ENCODE data around the gene MCAT.

MCAT gene

DNA sequence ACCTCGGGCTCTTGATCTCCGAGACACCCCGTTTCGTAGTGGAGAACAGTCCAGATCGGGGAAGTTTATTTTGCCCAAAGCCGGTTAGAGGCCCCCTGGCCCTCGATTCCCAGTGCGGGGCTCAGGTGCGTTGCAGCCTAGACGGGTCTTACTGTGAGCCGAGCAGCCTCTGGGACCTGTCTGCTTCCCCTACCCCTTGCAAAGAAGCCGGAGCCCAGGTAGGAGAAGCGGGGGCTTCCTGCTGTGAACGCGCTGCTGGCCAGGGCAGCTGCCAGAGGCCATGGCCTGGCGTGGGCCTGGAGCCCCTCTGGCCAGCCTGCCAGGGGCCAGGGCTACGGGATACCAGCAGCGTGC is 8.8 kb upstream of the MCAT start:
- H3K4me3 ChIP-seq (replicated peaks; ENCODE audit: insufficient read depth, low read length) = peak overlapping the region; percentile 93
- TF ChIP-seq, protein P1, sequence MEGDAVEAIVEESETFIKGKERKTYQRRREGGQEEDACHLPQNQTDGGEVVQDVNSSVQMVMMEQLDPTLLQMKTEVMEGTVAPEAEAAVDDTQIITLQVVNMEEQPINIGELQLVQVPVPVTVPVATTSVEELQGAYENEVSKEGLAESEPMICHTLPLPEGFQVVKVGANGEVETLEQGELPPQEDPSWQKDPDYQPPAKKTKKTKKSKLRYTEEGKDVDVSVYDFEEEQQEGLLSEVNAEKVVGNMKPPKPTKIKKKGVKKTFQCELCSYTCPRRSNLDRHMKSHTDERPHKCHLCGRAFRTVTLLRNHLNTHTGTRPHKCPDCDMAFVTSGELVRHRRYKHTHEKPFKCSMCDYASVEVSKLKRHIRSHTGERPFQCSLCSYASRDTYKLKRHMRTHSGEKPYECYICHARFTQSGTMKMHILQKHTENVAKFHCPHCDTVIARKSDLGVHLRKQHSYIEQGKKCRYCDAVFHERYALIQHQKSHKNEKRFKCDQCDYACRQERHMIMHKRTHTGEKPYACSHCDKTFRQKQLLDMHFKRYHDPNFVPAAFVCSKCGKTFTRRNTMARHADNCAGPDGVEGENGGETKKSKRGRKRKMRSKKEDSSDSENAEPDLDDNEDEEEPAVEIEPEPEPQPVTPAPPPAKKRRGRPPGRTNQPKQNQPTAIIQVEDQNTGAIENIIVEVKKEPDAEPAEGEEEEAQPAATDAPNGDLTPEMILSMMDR (IDR thresholded peaks at IDR 0.05; ENCODE audit: insufficient read depth, low read length) = no peak
- TF ChIP-seq POLR2AphosphoS5 (IDR thresholded peaks at IDR 0.05; ENCODE audit: low read depth) = no peak
- no peak for TF ChIP-seq SPI1 (IDR thresholded peaks at IDR 0.05; ENCODE audit: borderline replicate concordance, low read depth)
- no peak for TF ChIP-seq GABPA (IDR thresholded peaks at IDR 0.05; ENCODE audit: low read depth)
- TF ChIP-seq, protein P2, sequence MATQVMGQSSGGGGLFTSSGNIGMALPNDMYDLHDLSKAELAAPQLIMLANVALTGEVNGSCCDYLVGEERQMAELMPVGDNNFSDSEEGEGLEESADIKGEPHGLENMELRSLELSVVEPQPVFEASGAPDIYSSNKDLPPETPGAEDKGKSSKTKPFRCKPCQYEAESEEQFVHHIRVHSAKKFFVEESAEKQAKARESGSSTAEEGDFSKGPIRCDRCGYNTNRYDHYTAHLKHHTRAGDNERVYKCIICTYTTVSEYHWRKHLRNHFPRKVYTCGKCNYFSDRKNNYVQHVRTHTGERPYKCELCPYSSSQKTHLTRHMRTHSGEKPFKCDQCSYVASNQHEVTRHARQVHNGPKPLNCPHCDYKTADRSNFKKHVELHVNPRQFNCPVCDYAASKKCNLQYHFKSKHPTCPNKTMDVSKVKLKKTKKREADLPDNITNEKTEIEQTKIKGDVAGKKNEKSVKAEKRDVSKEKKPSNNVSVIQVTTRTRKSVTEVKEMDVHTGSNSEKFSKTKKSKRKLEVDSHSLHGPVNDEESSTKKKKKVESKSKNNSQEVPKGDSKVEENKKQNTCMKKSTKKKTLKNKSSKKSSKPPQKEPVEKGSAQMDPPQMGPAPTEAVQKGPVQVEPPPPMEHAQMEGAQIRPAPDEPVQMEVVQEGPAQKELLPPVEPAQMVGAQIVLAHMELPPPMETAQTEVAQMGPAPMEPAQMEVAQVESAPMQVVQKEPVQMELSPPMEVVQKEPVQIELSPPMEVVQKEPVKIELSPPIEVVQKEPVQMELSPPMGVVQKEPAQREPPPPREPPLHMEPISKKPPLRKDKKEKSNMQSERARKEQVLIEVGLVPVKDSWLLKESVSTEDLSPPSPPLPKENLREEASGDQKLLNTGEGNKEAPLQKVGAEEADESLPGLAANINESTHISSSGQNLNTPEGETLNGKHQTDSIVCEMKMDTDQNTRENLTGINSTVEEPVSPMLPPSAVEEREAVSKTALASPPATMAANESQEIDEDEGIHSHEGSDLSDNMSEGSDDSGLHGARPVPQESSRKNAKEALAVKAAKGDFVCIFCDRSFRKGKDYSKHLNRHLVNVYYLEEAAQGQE (IDR thresholded peaks at IDR 0.05; ENCODE audit: insufficient replicate concordance, low read depth) = no peak
- H3K27me3 ChIP-seq (ENCODE audit: insufficient read depth, poor library complexity, severe bottlenecking) = no peaks in the 10 kb centered on the region
- H3K27ac ChIP-seq (replicated peaks) = peak overlapping the region; percentile 91
- peak in 1 of 2 experiments; percentile 12 for DNase-seq (ENCODE audit: low read depth in 1 of 2, low spot score in 1 of 2)

DNA sequence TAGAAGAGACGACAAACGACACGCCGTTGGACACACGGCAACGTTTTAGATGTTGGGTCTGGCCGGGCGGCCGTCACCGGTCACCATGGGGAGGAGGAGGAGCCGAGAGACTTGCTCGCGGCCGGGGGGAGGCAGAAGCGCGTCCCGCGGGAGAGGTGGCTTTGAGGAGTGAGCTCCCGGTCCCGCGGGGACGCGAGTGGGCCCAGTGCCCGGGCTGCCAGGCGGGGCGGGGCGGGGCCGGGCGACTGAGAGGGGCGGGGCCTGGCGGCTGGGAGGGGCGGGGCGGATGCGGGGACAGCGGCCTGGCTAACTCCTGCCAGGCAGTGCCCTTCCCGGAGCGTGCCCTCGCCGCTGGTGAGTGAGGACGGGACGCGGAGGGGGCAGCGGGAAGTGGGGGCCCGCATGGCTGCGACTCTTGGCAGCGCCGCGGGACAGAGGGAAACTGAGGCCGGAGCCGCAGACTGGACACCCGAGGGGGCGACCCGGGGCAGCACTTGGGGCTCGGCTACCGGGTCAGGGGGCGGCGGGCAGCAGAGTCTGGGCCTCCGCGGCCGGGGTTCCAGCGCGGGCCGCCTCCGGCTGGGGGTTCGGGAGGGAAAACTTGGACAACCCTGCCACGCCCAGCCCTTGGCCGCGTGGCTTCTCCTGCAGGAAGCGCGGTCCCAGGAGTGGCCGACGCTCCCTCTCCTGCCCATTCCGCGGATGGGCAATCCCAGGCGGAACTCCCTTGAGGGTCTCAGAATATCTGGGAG is 8.2 kb upstream of the MCAT start, which contains the start of gene TSPO:
Gene TSPO (plus strand): TSS at position 309 of the 752 bp plus-strand sequence. CDS start 7,680 bp downstream, outside the sequence.
- peak; percentile 49 to 79 for DNase-seq (ENCODE audit: low read depth in 1 of 2, low spot score in 1 of 2)
- H3K27ac ChIP-seq (replicated peaks) = peak within 1 kb of the TSS; percentile 91
- H3K4me3 ChIP-seq (replicated peaks; ENCODE audit: insufficient read depth, low read length) = peak within 1 kb of the TSS; percentile 93
- TF ChIP-seq, protein P1 (IDR thresholded peaks at IDR 0.05; ENCODE audit: insufficient read depth, low read length) = no peak
- no peak; the same call in 1 of the 2 replicates for TF ChIP-seq POLR2AphosphoS5 (IDR thresholded peaks at IDR 0.05; ENCODE audit: low read depth)
- no peaks in the 10 kb centered on the region for H3K27me3 ChIP-seq (ENCODE audit: insufficient read depth, poor library complexity, severe bottlenecking)

DNA sequence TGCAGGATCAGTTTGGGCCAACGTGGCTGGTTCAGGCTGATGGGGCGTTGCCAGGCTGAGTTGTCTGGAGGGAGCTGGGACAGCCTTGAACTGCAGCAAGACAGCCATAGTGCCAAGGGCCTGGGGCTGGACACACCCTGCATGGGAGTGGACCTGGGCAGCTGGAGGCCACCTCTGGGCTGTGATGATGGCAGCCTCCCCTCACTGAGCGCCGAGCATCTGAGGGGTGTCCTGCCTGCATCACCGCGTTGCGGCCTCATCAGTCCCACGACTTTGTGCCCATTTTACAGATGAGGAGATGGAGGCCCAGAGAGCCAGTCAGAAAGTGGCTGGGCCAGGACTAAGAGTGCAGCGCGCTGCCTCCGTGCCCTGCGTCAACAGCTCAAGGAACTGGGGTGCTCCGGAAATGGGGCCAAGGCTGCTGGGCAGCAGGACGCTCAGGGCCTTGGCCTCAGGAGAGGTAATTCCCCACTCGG is 7.6 kb upstream of the MCAT start:
- Histone ChIP-seq H3K4me3 (replicated peaks; ENCODE audit: insufficient read depth, low read length) (peak overlapping the region; percentile 93), H3K27ac (replicated peaks) (peak overlapping the region; percentile 91), H3K27me3 (ENCODE audit: insufficient read depth, poor library complexity, severe bottlenecking) (no peaks in the 10 kb centered on the region)
- TF ChIP-seq, protein P2 (IDR thresholded peaks at IDR 0.05; ENCODE audit: insufficient replicate concordance, low read depth) = no peak
- TF ChIP-seq POLR2AphosphoS5 (IDR thresholded peaks at IDR 0.05; ENCODE audit: low read depth) = no peak
- TF ChIP-seq GABPA (IDR thresholded peaks at IDR 0.05; ENCODE audit: low read depth) = no peak
- no peak for TF ChIP-seq SPI1 (IDR thresholded peaks at IDR 0.05; ENCODE audit: borderline replicate concordance, low read depth)
- TF ChIP-seq, protein P1 (IDR thresholded peaks at IDR 0.05; ENCODE audit: insufficient read depth, low read length) = no peak
- no peak for DNase-seq (ENCODE audit: low read depth in 1 of 2, low spot score in 1 of 2)

All from HL-60 (cell line).